ENCODE data around the gene STX1B. TPM values are rescaled to one million over a fixed set of nuclear protein-coding genes. Genes with fewer than 3 reads are reported as not detected.

The STX1B gene
- total RNA-seq, 1 donor, result 2.1 TPM

GRCh38 chr16:30953111-30953510 lies 57.3 kb downstream of the STX1B start:
- H3K4me3 ChIP-seq (ENCODE audit: low read depth, low read length), result no peak overlapping the region
- no peak for TF ChIP-seq CTCF (IDR thresholded peaks at IDR 0.05; ENCODE audit: insufficient read depth, low read length)

GRCh38 chr16:30951750-30952149 lies 58.7 kb downstream of the STX1B start:
- peak; percentile 98 for DNase-seq (ENCODE audit: low read depth)
- no peak for TF ChIP-seq CTCF (IDR thresholded peaks at IDR 0.05; ENCODE audit: insufficient read depth, low read length)
- H3K4me3 ChIP-seq (ENCODE audit: low read depth, low read length), result no peak overlapping the region

More at GRCh38 chr16:30953111-30953510, 57.3 kb downstream of the STX1B start:
- DNase-seq (ENCODE audit: low read depth), result no peak

GRCh38 chr16:30951193-30951592 lies 59.2 kb downstream of the STX1B start:
- TF ChIP-seq CTCF (IDR thresholded peaks at IDR 0.05; ENCODE audit: insufficient read depth, low read length), result no peak
- no peak overlapping the region for H3K4me3 ChIP-seq (ENCODE audit: low read depth, low read length)
- no peak for DNase-seq (ENCODE audit: low read depth)

GRCh38 chr16:30950516-30951065 lies 59.8 kb downstream of the STX1B start:
- H3K4me3 ChIP-seq (ENCODE audit: low read depth, low read length), result peak overlapping the region; percentile 88
- no peak for DNase-seq (ENCODE audit: low read depth)
- no peak for TF ChIP-seq CTCF (IDR thresholded peaks at IDR 0.05; ENCODE audit: insufficient read depth, low read length)

- peak overlapping the region; percentile 88 for H3K4me3 ChIP-seq (ENCODE audit: low read depth, low read length)
- TF ChIP-seq CTCF (IDR thresholded peaks at IDR 0.05; ENCODE audit: insufficient read depth, low read length), result no peak
- DNase-seq (ENCODE audit: low read depth), result peak; percentile 89
Observed at GRCh38 chr16:30949650-30950515, 60.6 kb downstream of the STX1B start.

- no peak for TF ChIP-seq CTCF (IDR thresholded peaks at IDR 0.05; ENCODE audit: insufficient read depth, low read length)
- H3K4me3 ChIP-seq (ENCODE audit: low read depth, low read length), result peak within 1 kb of the TSS; percentile 88
- peak; percentile 49 for DNase-seq (ENCODE audit: low read depth)
Observed at GRCh38 chr16:30948667-30949649, 61.5 kb downstream of the STX1B start, which contains the start of gene ORAI3. TSS of gene ORAI3 (plus strand) at chr16:30949068. CDS start at chr16:30949290, 222 bp downstream.
